ENCODE data around the gene MEF2C.
"Not testable (repeated sequence)": the region's sequence is repeated elsewhere in the genome, so short reads cannot be mapped to it uniquely, and the experiment has no call there.

MEF2C gene

GRCh38 chr5:88883059-88883835 lies at the start of gene MEF2C:
Gene MEF2C (minus strand): TSS chr5:88883184. CDS start chr5:88823788, 59,396 bp downstream.
- DNase-seq (ENCODE audit: low read depth, low spot score): peak; percentile 88

GRCh38 chr5:88932541-88932940 lies 49.6 kb upstream of the MEF2C start:
- DNase-seq (ENCODE audit: low read depth, low spot score): no peak

GRCh38 chr5:88930335-88930734 lies 47.4 kb upstream of the MEF2C start:
- peak; percentile 82 for DNase-seq (ENCODE audit: low read depth, low spot score)

GRCh38 chr5:88929385-88929784 lies 46.4 kb upstream of the MEF2C start:
- no peak for DNase-seq (ENCODE audit: low read depth, low spot score)

GRCh38 chr5:88926774-88927173 lies 43.8 kb upstream of the MEF2C start:
- DNase-seq (ENCODE audit: low read depth, low spot score): no peak

- no peak for DNase-seq (ENCODE audit: low read depth, low spot score)
Observed at GRCh38 chr5:88925692-88926490, 42.9 kb upstream of the MEF2C start.

- DNase-seq (ENCODE audit: low read depth, low spot score): no peak
Observed at GRCh38 chr5:88924330-88924657, 41.3 kb upstream of the MEF2C start.

GRCh38 chr5:88923623-88924329 lies 40.8 kb upstream of the MEF2C start:
- DNase-seq (ENCODE audit: low read depth, low spot score): no peak

- DNase-seq (ENCODE audit: low read depth, low spot score): not testable (repeated sequence)
Observed at GRCh38 chr5:88912743-88913142, 29.8 kb upstream of the MEF2C start.

GRCh38 chr5:88911059-88911572 lies 28.1 kb upstream of the MEF2C start:
- DNase-seq (ENCODE audit: low read depth, low spot score): not testable (repeated sequence)

GRCh38 chr5:88904478-88904877 lies 21.5 kb upstream of the MEF2C start:
- not testable (repeated sequence) for DNase-seq (ENCODE audit: low read depth, low spot score)

- not testable (repeated sequence) for DNase-seq (ENCODE audit: low read depth, low spot score)
Observed at GRCh38 chr5:88903966-88904365, 21.0 kb upstream of the MEF2C start.

- DNase-seq (ENCODE audit: low read depth, low spot score): not testable (repeated sequence)
Observed at GRCh38 chr5:88901077-88901476, 18.1 kb upstream of the MEF2C start.

- no peak for DNase-seq (ENCODE audit: low read depth, low spot score)
Observed at GRCh38 chr5:88899096-88899737, 16.2 kb upstream of the MEF2C start.

- no peak for DNase-seq (ENCODE audit: low read depth, low spot score)
Observed at GRCh38 chr5:88897748-88898147, 14.8 kb upstream of the MEF2C start.

- DNase-seq (ENCODE audit: low read depth, low spot score): no peak
Observed at GRCh38 chr5:88895681-88896501, 12.9 kb upstream of the MEF2C start.

- DNase-seq (ENCODE audit: low read depth, low spot score): no peak
Observed at GRCh38 chr5:88892669-88893068, 9.7 kb upstream of the MEF2C start.

GRCh38 chr5:88890070-88890781 lies 7.2 kb upstream of the MEF2C start:
- DNase-seq (ENCODE audit: low read depth, low spot score): no peak

- peak; percentile 79 for DNase-seq (ENCODE audit: low read depth, low spot score)
Observed at GRCh38 chr5:88889189-88890069, 6.4 kb upstream of the MEF2C start.
